ENCODE data around the gene PIP4K2B. TPM values are rescaled to one million over a fixed set of nuclear protein-coding genes. Genes with fewer than 3 reads are reported as not detected.

Gene PIP4K2B
- total RNA-seq, 2 experiments from 2014 or later, result 17.0 to 17.2 TPM

DNA sequence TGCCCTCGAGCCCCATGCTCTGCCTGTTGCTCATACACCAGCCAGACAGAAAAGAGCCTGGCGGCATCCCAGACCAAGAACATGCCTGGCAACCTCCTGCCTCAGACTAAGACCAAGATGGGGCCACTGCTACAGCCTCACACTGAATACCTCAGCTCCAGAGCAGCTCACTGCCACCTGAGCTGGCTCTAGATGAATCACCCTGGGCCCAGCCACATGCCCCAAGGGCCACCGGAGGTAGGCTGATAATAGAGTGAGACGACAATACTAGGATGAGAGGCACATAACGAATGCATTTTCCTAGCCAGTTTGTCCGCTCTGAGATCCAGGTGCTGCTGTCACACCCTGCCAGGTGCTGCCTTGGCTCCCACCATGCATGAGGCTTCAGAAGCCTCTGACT is 13.0 kb downstream of the PIP4K2B start:
- TF ChIP-seq CTCF (IDR thresholded peaks at IDR 0.05), result no peak
- no peaks in the 10 kb centered on the region for H3K27me3 Mint-ChIP-seq
- CTCF ChIA-PET, result no interaction called here
- POLR2A ChIA-PET, result interaction anchor here (1.2 kb wide), 1 partner anchor 12 kb away, joined by 4 read pairs; the partner anchor contains the start of gene PIP4K2B
- no peak for ATAC-seq (ENCODE audit: poor library complexity)
- no peak for DNase-seq
- no peak overlapping the region for H3K27ac ChIP-seq (ENCODE audit: low read depth in 1 of 2, low read length in 2 of 2)
- H3K27me3 ChIP-seq (ENCODE audit: control insufficient read depth in 1 of 2, insufficient read depth in 2 of 2, low read length in 2 of 2), result no peaks in the 10 kb centered on the region
- H3K36me3 ChIP-seq (ENCODE audit: insufficient read depth, low read length), result peaks cover 52% of the 10 kb centered on the region
- H3K9me3 Mint-ChIP-seq, result no peaks in the 10 kb centered on the region
- H3K4me1 ChIP-seq (ENCODE audit: insufficient read depth, low read length), result no peaks in the 10 kb centered on the region
- peaks cover 70% of the 10 kb centered on the region for H3K36me3 Mint-ChIP-seq (ENCODE audit: low read depth)
- no peak overlapping the region for H3K4me3 ChIP-seq (ENCODE audit: low read length)
- intact Hi-C loops (cut with DNase I, micrococcal nuclease), result no loop called here
- H3K9me3 ChIP-seq (ENCODE audit: control insufficient read depth in 1 of 2, insufficient read depth in 1 of 2, low read length in 2 of 2), result no peaks in the 10 kb centered on the region
- H3K4me1 Mint-ChIP-seq (ENCODE audit: low read depth), result no peaks in the 10 kb centered on the region
- no peak overlapping the region for H3K27ac Mint-ChIP-seq
- no peak overlapping the region for H3K4me3 Mint-ChIP-seq

GRCh38 chr17:38783227-38783626 is 16.1 kb downstream of the PIP4K2B start:
- H3K4me3 ChIP-seq (ENCODE audit: low read length), result no peak overlapping the region
- H3K4me1 ChIP-seq (ENCODE audit: insufficient read depth, low read length), result no peaks in the 10 kb centered on the region
- POLR2A ChIA-PET, result no interaction called here
- no peak overlapping the region for H3K27ac ChIP-seq (ENCODE audit: low read depth in 1 of 2, low read length in 2 of 2)
- no peaks in the 10 kb centered on the region for H3K9me3 ChIP-seq (ENCODE audit: control insufficient read depth in 1 of 2, insufficient read depth in 1 of 2, low read length in 2 of 2)
- H3K27ac Mint-ChIP-seq, result no peak overlapping the region
- H3K4me1 Mint-ChIP-seq (ENCODE audit: low read depth), result no peaks in the 10 kb centered on the region
- CTCF ChIA-PET, result no interaction called here
- H3K27me3 Mint-ChIP-seq, result no peaks in the 10 kb centered on the region
- H3K36me3 Mint-ChIP-seq (ENCODE audit: low read depth), result peaks cover 89% of the 10 kb centered on the region
- no peaks in the 10 kb centered on the region for H3K27me3 ChIP-seq (ENCODE audit: control insufficient read depth in 1 of 2, insufficient read depth in 2 of 2, low read length in 2 of 2)
- peaks cover 83% of the 10 kb centered on the region for H3K36me3 ChIP-seq (ENCODE audit: insufficient read depth, low read length)
- intact Hi-C loops (cut with DNase I, micrococcal nuclease), result no loop called here
- H3K9me3 Mint-ChIP-seq, result no peaks in the 10 kb centered on the region
- ATAC-seq (ENCODE audit: poor library complexity) (no peak), DNase-seq (no peak)
- no peak overlapping the region for H3K4me3 Mint-ChIP-seq
- no peak for TF ChIP-seq CTCF (IDR thresholded peaks at IDR 0.05)

GRCh38 chr17:38779965-38780752 is 19.2 kb downstream of the PIP4K2B start:
- peaks cover 87% of the 10 kb centered on the region for H3K36me3 Mint-ChIP-seq (ENCODE audit: low read depth)
- H3K27me3 ChIP-seq (ENCODE audit: control insufficient read depth in 1 of 2, insufficient read depth in 2 of 2, low read length in 2 of 2), result no peaks in the 10 kb centered on the region
- no peaks in the 10 kb centered on the region for H3K4me1 Mint-ChIP-seq (ENCODE audit: low read depth)
- H3K27me3 Mint-ChIP-seq, result no peaks in the 10 kb centered on the region
- no peak overlapping the region for H3K4me3 Mint-ChIP-seq
- POLR2A ChIA-PET, result no interaction called here
- ATAC-seq (ENCODE audit: poor library complexity) (no peak), DNase-seq (no peak)
- H3K36me3 ChIP-seq (ENCODE audit: insufficient read depth, low read length), result peaks cover 92% of the 10 kb centered on the region
- H3K9me3 Mint-ChIP-seq, result no peaks in the 10 kb centered on the region
- no peaks in the 10 kb centered on the region for H3K4me1 ChIP-seq (ENCODE audit: insufficient read depth, low read length)
- no peak overlapping the region for H3K27ac ChIP-seq (ENCODE audit: low read depth in 1 of 2, low read length in 2 of 2)
- H3K27ac Mint-ChIP-seq, result no peak overlapping the region
- TF ChIP-seq CTCF (IDR thresholded peaks at IDR 0.05), result no peak
- no peak overlapping the region for H3K4me3 ChIP-seq (ENCODE audit: low read length)
- intact Hi-C loops (cut with DNase I, micrococcal nuclease), result no loop called here
- CTCF ChIA-PET, result no interaction called here
- H3K9me3 ChIP-seq (ENCODE audit: control insufficient read depth in 1 of 2, insufficient read depth in 1 of 2, low read length in 2 of 2), result no peaks in the 10 kb centered on the region

All from CD4-positive, alpha-beta T cell (primary cell).